GM19351 (cell line): ENCODE measurements around the gene TMEM191C.
"Not testable (repeated sequence)": the region's sequence is repeated elsewhere in the genome, so short reads cannot be mapped to it uniquely, and the experiment has no call there.

Experiments used
- ATAC-seq: cut with Tn5 transposase; IDR thresholded peaks from one replicate; pipeline ENCODE4 v1.9.1; 2021; ENCODE audit warnings: mild to moderate bottlenecking, moderate library complexity; ENCODE audit not compliant: unreplicated experiment

Gene TMEM191C

DNA sequence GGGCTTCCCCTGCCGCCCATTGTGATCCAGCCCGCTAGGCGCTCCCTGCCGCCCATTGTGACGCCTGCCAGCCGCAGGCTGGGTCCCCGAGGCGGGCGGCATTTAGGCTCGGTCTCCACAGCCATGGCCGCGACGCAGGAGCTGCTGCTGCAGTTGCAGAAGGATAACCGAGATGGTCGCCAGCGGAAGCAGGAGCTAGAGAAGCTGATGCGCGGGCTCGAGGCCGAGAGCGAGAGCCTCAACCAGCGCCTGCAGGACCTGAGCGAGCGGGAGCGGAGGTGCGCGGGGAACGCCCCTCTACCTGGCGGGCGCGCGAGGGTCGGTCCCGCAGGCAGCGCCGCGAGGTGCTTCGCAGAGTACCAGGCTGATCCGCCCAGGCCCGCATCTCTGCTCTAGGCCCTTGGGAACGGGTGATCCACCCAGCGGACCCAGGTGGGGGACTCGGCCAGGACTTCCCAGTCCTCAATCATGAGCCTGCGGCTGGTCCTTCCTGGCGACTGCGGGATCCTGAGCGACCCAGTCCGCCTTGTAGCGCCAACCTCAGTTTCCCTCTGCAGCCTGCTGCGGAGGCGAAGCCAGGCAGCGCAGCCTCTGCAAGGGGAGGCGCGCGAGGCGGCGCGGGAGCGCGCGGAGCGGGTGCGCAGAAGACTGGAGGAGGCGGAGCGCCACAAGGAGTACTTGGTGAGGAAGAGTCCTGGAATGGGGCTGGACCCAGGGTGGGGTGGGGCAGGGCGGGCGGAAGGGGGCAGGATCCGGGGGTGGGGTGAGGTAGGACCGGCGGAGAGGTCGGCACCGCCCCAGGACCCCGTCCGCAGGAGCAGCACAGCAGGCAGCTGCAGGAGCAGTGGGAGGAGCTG lies at the start of gene TMEM191C:
TSS of gene TMEM191C (plus strand) at position 51 of the 857 bp plus-strand sequence. CDS start at position 124, 73 bp downstream.
- not testable (repeated sequence) for ATAC-seq

GRCh38 chr22:21417853-21418252 lies 49.3 kb upstream of the TMEM191C start:
- peak; percentile 28 for ATAC-seq

DNA sequence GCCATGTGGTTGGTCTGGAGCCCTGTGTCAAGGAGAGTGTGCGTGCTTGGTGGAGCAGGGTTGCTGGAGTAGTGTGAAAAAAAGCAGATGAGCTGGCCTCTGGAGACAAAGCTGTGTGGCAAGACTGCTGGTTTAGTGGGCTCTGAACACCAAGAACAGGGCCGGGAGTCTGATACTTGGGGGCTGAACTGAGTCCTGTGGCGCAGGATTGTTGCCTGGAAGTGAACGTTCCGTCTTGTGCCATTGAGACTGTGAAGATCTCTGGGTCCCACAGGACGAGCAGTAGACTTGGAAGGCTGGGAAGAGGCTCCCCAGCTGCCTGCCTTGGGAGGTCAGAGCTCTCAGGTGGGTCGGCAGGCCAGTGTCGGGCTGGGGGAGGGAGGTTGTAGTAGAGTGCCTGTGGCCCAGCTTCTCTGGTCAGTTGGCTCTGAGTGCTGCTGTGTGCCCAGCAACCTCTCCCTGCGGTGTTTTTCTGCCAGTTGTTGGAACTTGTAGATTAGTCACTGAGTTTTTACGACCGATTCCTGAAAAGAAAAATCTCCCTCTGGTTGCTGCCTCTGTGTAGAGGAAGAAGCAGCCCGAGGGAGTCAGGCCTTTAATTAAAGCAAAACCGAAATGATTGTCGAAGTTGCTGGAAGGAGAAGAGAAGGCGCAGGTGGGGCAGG lies 48.1 kb upstream of the TMEM191C start:
- ATAC-seq: not testable (repeated sequence)

GRCh38 chr22:21420180-21420763 lies 46.9 kb upstream of the TMEM191C start:
- ATAC-seq: not testable (repeated sequence)

- ATAC-seq: not testable (repeated sequence)
Observed at GRCh38 chr22:21424084-21424709, 43.0 kb upstream of the TMEM191C start.

- ATAC-seq: not testable (repeated sequence)
Observed at GRCh38 chr22:21434378-21435233, 32.6 kb upstream of the TMEM191C start.

GRCh38 chr22:21435998-21436810 lies 31.0 kb upstream of the TMEM191C start:
- ATAC-seq: not testable (repeated sequence)

DNA sequence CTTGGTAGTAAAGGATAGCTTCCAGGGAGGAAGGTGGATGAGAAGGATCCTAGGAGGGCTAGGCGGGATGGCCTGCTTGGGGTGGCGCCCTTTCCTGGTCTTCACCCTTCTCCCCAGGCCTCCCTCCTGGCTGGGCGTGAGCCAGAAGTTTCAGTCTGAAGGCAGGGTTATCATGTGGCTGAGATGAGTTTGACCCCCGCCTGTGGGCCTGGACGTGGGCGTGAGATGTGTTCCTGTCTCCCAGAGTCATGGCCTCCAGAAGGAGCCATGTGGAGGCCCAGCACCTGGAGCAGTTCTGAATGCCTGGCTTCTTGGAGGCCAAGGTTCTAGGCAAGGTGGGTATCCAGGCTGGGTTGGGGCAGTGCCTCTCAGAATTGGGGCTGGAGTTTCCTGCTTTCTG lies 29.2 kb upstream of the TMEM191C start:
- ATAC-seq: not testable (repeated sequence)

GRCh38 chr22:21440018-21440636 lies 27.1 kb upstream of the TMEM191C start:
- not testable (repeated sequence) for ATAC-seq

GRCh38 chr22:21440676-21441075 lies 26.5 kb upstream of the TMEM191C start:
- ATAC-seq: not testable (repeated sequence)

GRCh38 chr22:21441170-21441569 lies 26.0 kb upstream of the TMEM191C start:
- ATAC-seq: not testable (repeated sequence)

DNA sequence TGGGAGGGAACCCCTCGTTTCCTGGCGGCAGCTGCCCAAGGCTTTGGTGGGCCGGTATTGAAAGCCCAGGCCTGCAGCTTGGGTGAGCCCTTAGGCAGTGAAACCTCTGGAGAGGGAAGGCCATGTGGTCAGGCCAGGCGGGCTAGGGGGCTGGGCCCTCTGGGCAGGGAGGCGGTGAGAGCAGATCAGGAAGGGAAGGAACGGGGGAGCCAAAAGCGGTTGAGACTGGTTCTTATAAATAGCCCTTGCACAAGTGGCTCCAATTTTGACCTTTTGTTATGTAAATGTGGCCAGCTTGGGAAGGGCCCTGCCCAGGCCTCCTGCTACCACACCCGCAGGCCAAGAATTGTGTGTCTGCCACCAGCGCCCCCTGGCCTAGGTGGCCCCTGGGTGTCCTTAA lies 25.1 kb upstream of the TMEM191C start:
- ATAC-seq: not testable (repeated sequence)

DNA sequence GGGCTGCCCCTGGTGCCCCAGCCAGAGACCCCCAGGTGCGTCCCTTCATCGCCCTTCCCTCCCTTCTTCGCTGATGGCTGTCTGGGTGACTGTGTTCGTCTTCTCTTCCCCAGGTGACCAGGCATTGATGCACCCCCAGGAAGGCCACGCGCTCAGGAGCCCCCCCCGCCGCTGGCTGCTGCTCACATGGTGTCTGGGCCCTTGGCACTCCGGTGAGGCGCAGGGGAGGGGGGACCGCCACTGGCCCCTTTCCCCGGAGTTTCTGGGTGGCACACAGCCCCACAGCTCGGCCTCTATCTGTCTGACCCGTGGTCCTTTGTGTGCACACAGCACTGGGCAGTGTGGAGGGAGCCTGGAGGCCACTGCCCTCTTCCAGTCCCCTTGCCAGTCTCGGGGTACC lies 24.5 kb upstream of the TMEM191C start:
- not testable (repeated sequence) for ATAC-seq

GRCh38 chr22:21443057-21443734 lies 24.0 kb upstream of the TMEM191C start:
- ATAC-seq: no peak

DNA sequence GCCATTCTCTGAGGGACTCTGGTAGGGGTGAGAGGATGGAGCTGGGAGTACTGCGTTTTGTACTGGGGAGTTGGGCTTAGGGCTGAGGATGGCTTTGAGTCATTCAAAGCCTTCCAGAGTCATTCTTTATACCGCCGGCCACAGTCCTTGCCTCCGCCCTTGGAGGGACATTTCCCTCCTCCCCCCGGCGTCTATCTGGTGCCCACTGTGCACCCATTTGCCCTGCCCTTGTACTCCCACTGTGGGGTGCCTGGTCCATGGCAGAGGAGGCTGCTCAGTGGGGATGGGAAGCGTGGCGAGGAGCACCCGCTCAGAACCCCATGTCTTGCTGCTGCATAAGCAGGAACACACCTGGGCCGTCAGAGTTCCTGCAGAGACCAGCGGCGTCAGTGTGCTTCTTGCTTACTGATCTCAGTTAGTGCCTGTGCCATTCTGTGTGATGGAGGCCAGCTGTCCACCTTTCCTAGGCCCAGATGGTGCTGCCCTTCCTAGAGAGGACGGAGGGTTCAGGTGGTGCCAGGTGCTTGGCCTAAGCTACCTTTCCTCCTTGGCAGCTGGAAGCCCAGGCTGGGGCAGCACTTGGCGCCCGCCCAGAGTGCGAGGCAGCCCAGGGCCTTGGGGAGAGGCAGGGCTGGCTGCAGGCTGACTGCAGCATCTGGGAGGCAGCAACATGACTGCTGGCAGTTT lies 23.3 kb upstream of the TMEM191C start:
- no peak for ATAC-seq

GRCh38 chr22:21444701-21445436 lies 22.3 kb upstream of the TMEM191C start:
- ATAC-seq: no peak
